AG08396 (cell line): Measurements from ENCODE around the gene TRO.

Experiments used
- DNase-seq: peaks from one replicate; pipeline ENCODE4 v3.0.0; 2012; ENCODE audit warnings: low spot score, mixed read lengths

The TRO gene, protein sequence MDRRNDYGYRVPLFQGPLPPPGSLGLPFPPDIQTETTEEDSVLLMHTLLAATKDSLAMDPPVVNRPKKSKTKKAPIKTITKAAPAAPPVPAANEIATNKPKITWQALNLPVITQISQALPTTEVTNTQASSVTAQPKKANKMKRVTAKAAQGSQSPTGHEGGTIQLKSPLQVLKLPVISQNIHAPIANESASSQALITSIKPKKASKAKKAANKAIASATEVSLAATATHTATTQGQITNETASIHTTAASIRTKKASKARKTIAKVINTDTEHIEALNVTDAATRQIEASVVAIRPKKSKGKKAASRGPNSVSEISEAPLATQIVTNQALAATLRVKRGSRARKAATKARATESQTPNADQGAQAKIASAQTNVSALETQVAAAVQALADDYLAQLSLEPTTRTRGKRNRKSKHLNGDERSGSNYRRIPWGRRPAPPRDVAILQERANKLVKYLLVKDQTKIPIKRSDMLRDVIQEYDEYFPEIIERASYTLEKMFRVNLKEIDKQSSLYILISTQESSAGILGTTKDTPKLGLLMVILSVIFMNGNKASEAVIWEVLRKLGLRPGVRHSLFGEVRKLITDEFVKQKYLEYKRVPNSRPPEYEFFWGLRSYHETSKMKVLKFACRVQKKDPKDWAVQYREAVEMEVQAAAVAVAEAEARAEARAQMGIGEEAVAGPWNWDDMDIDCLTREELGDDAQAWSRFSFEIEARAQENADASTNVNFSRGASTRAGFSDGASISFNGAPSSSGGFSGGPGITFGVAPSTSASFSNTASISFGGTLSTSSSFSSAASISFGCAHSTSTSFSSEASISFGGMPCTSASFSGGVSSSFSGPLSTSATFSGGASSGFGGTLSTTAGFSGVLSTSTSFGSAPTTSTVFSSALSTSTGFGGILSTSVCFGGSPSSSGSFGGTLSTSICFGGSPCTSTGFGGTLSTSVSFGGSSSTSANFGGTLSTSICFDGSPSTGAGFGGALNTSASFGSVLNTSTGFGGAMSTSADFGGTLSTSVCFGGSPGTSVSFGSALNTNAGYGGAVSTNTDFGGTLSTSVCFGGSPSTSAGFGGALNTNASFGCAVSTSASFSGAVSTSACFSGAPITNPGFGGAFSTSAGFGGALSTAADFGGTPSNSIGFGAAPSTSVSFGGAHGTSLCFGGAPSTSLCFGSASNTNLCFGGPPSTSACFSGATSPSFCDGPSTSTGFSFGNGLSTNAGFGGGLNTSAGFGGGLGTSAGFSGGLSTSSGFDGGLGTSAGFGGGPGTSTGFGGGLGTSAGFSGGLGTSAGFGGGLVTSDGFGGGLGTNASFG (N-terminal part only)

DNA sequence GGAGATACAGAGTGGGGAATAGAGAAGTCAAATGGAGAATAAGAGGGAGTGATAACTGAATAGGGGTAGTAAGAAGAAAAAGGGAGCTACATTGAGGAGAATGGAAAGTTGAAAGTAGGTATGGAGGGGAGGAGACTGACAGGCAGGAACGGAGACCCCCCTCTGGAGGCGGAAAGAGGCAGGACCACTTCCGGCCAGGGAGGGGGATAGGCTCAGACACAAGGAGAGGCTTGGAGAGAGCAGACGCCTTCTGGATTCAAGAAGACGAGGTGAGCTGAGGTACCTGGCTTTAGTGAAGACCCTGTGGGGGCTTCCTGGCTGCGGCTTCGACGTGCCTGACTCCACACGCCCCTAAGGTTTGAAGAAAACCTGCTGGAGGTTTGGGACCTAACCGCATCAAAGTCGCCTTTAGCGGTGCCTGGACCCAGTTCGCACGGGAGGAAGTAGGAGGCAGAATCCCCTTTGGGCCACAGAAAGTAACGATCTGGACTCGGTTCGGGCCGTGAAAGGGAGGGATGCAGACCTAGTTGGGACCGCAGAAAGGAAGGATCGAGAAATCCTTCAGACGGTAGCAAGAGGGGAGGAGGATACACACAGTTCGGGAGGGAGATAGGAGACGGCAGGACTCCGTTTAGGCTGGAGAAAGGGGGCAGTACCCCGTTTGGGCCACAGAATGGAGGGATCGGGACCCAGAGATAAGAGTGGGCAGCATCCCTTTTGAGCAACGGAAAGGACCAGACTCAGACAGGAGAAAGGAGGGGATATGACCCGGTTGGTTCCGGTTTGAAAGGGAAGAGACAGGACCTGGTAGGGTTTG, at the start of gene TRO:
Gene TRO (plus strand): TSS at position 215 of the 817 bp plus-strand sequence. CDS start 1,423 bp downstream, outside the sequence.
- DNase-seq: no peak

DNA sequence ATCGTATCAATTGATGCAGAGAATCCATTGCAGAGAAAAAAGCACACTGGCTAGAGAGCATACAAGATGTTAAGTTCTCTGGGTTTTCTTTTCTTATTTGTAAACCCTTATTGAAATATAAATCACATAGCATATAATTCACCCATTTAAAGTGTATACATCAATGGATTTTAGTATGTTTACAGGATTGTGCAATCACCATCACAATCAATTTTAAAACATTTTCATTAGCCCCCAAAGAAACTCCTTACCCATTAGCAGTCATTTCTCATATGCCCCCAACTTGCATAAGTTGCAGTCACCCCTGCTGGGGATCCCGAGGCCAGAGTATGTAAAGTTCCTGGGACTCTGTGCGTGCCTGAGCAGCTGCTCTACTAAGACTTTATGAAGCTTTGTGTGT, 34.9 kb upstream of the TRO start:
- no peak for DNase-seq

DNA sequence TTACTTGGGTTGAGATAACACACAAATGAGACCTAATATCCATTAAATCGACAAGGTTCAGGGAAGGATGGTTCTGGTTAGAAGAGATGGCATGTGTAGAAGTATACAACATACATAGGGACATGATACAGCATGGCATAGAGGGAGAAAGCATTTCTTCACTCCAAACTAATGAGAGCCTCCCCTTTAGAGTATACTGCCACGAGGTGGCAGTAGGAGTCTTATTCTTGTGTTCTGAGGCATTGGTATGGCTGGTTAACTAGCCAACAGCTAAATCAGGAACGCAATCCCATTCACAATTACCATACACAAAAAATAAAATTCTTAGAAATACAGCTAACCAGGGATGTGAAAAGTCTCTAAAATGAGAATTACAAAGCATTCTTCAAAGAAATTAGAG, 29.1 kb upstream of the TRO start:
- peak; percentile 14 for DNase-seq

DNA sequence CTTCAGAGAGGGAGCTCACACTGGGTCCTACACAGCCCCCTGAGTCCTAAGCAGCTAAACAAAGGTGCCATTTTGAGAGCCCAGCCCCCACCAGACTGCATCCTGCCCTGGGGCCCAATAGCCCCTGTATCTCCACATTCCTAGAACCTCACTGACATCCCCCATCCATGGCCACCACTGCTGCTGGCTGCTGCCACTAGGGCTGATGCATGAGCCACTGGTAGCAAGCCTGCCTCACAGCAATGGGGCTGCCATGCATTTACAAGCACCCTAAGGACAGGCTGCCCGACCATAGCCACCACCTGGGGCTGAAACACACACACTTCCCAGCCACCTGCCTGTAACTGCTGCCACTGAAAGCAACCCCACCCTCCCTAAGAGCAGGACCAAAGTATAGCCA, 26.5 kb upstream of the TRO start:
- no peak for DNase-seq

DNA sequence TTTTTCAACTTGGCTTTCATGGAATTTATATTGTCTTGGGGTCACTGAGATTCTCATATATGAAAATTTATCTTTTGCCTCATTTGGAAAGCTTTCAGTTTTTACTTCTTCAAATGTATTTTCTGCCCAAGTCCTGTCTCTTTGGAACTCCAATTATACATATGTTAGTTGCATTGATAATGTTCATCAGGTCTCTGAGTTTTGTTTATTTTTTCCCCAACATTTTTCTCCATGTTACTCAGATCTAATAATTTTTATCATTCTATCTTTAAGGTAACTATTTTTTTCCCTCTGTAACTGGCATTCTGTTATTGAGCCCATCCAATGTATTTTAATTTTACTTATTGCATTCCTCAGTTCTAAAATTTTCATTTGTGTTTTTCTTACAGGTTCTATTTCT, 10.7 kb upstream of the TRO start:
- no peak for DNase-seq

DNA sequence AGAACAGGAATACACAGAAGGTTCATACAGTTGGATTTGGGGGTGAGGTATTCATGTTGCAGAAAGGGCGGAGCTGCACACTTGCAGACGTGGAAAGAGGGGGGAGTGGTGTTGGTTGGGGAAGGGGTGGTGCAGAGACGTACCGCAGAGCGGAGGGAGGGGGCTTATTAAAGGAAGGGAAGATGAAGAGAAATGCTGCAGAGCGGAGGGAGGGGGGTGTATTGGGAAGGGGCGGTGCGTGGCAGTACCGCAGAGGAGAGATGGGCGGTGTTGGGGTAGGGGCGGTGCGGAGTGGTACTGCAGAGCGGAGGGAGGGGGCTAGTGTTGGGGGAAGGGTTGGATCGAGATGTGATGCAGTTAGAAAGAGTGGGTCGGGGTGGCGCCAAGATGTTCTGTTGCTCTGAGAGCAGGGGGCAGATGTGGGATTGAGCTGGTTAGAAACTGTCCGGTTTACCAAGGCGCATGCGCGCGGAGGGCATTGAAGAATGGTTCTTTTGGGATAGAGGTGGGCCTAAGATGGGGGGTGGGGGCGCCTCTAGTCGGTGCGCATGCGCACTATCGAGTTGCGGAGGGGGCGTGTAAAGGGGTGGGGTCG, 900 bp downstream of the TRO start:
- peak; percentile 81 for DNase-seq

DNA sequence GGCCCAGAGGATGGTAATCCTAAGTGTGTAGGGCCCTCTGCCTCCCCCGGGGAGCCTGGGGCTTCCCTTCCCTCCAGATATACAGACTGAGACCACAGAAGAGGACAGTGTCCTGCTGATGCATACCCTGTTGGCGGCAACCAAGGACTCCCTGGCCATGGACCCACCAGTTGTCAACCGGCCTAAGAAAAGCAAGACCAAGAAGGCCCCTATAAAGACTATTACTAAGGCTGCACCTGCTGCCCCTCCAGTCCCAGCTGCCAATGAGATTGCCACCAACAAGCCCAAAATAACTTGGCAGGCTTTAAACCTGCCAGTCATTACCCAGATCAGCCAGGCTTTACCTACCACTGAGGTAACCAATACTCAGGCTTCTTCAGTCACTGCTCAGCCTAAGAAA, 1.9 kb downstream of the TRO start:
- DNase-seq: no peak

DNA sequence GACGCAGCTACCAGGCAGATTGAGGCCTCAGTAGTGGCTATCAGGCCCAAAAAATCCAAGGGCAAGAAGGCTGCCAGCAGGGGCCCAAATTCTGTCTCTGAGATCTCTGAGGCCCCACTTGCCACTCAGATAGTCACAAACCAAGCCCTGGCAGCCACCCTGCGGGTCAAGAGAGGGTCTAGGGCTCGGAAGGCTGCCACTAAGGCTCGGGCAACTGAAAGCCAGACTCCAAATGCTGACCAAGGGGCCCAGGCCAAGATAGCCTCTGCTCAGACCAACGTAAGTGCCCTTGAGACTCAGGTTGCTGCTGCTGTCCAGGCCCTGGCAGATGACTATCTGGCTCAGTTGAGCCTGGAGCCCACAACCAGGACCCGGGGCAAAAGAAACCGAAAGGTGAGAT, 2.8 kb downstream of the TRO start:
- no peak for DNase-seq

DNA sequence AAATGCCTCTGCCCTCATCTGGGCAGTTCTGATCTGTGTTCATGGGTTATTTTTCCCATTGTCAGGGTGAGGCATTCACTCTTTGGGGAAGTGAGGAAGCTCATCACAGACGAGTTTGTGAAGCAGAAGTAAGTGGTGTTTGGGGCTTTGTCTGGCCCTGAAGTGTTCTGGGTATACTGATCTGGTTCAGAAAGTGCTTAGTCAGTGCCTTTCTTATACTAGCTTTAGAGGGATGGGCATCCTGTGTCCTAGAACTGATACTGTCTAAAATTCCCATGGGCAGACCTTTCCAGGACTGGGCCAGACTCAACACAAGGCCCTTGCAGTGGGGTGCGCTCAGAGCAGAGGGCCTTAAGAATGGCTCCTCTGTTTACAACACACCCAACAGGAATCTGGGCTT, 6.4 kb downstream of the TRO start:
- no peak for DNase-seq

DNA sequence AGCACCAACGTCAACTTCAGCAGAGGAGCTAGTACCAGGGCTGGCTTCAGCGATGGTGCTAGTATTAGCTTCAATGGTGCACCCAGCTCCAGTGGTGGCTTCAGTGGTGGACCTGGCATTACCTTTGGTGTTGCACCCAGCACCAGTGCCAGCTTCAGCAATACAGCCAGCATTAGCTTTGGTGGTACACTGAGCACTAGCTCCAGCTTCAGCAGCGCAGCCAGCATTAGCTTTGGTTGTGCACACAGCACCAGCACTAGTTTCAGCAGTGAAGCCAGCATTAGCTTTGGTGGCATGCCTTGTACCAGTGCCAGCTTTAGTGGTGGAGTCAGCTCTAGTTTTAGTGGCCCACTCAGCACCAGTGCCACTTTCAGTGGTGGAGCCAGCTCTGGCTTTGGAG, 8.3 kb downstream of the TRO start:
- DNase-seq: no peak

DNA sequence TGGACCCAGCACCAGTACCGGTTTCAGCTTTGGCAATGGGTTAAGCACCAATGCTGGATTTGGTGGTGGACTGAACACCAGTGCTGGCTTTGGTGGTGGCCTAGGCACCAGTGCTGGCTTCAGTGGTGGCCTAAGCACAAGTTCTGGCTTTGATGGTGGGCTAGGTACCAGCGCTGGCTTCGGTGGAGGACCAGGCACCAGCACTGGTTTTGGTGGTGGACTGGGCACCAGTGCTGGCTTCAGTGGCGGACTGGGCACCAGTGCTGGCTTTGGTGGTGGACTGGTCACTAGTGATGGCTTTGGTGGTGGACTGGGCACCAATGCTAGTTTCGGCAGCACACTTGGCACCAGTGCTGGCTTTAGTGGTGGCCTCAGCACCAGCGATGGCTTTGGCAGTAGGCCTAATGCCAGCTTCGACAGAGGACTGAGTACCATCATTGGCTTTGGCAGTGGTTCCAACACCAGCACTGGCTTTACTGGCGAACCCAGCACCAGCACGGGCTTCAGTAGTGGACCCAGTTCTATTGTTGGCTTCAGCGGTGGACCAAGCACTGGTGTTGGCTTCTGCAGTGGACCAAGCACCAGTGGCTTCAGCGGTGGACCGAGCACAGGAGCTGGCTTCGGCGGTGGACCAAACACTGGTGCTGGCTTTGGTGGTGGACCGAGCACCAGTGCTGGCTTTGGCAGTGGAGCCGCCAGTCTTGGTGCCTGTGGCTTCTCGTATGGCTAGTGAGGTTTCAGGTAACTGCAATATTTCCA, 9.8 kb downstream of the TRO start:
- DNase-seq: no peak

DNA sequence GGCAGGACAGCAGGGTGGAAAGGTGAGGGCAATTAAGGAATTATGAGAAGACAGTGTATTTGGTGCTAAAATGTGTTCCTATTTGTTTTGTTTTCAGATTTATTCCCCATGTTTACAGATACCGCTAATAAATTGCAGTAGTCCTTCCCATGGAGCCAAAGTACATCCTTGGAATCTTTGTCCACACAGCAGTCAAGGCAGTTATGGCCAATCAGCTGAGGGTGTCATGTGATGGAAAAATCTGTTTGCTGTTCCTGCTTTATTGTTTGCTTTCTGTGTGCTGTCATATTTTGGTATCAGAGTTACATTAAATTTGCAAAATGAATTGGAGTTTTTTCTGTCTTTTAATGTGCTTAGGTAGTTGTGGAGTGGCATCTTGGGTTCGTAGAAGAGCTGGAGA, 10.5 kb downstream of the TRO start:
- DNase-seq: no peak

DNA sequence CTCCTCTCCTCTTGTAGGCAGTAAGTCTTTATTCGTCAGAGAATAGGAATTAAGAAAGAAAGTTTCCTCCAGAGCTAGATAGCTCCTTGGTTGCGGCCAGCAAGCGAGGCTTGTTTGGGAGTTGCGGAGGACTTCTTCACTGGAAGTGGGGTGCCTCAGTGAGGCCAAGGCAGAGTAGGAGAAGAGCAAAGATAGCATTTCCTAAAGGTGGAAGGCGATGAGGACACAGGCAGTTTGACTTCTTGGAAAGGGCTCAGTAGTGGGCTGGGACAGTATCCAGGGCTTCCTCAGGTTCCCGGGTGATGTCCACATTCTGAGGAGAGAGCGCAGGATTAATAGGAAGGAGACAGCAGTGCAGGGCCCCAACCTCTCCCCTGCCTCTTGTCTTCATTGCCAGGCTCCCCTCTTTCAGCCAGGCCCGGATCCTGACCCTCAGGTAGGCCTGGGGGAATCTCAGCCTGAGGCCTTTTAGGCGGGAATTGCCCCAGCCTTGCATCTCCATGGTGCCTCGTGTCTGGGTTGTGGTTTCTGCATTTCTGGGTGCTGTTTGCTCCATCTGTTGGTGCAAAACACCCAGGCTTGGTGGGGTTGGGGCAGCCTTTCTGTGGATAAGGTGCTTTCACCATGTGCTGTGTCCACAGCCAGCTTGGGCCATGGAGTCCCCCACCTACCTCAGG, 12.7 kb downstream of the TRO start:
- no peak for DNase-seq

DNA sequence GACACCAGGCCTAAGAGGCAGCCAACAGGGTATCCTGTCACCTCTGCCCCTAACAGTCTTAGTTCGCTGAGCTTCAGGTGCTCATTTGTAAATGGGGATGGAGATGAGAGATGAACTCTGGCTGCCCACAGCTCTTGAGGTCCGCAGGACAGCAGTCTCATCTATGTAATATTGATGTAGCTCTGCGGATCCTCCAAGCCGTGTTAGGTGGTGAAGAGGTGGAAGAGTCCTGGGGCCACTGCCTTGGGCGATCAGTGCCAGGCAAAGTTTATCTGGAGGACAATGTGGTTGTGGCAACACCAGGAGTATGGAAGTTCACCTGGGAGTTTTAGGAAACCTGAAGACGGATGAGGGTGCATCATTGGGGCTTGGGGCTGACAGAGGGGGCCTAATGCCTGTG, 13.4 kb downstream of the TRO start:
- DNase-seq: no peak

DNA sequence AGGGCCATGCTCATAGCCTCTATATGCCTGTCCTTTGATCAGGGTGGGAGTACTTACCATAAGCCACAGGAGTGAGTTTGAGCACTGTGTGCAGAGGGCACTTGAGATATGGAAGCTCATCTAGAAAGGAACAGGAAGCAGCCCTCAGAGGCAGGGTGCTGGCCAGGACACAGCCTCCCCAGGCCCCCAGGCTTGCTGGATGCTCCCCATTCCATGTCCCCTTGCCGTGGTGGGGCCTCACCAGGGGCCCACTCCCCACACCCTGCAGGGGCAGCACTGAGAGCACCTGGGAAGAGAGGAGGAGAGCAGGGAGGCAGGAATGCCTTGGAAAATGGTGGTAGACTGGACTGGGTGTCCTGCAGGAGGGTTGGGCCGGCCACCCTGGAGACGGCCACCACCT, 14.3 kb downstream of the TRO start:
- no peak for DNase-seq

DNA sequence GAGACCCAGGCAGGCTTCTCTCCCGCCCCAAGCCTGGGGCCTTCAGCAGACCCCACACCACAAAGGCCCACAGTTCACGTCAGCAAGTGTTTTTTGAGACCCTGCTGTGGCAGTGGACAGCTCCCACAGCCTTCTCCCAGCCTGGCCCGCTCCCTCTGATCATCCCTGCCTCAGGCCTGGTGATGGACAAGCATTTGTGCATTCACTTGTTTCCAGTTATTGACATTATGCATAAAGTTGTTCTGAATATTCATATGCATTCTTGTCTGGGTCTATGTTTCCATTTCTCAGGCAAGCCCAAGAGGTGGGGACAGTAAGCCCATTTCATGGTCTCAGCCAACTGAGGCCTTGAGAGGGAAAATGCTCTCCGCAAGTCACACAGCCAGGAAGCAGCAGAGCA, 14.7 kb downstream of the TRO start:
- DNase-seq: no peak

DNA sequence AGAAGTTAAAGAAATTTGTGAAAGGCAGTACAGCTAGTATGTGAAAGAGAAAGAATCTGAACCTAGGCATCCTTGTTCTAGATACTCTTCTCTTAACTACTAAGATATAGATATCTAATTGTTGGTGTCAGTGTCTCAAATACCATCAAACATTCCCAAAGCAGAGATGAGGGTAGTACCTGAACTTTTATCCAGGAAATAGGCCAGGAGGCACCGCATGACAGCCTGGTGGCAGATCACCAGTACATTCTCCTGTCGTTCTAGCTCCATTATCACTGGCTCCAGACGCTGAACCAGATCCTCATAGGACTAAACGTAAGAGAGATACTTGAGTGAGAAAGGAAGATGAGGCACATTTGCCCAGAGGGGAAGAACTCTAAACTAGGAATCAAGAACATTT, 16.8 kb downstream of the TRO start:
- DNase-seq: no peak

DNA sequence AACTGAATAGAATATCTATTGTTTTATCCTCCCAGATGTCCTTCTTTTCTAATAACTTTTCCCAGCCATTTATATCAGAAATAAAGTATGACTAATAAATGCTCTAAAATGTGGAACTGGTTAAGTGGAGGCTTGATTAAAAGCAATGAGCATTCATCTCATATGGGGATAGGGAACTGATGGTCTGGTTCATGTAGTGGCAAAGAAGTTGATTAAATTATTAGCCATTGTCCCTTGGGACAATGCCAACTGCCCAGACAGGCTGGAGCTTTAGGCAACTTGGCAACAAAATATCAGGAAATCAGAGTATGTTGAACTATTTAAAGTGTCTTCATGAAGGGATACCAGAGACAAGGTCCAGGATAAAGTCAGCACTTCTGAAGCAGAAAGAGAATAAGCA, 24.2 kb downstream of the TRO start:
- DNase-seq: no peak

DNA sequence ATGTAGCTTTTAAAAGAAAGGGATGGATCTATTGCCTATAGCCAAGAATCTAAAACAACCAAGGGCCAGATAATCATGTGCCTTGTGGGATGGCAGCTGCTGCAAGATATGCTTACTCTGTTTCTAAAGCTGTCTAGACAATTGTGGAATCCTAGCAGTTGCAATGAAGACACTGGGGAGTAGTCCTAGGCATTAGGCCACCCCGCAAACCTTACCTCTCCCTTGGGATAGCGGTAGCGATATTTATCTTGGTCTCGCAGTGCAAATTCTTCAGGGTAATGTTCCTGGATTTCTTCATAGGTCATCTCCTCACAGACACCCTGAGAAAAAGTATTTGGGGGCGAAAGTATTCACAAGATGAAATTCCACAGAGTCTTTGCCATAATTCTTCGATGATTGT, 24.6 kb downstream of the TRO start:
- no peak for DNase-seq
